Measurements from ENCODE around the gene NOC4L. TPM values are rescaled to one million over a fixed set of nuclear protein-coding genes. Genes with fewer than 3 reads are reported as not detected.

Gene NOC4L
- total and polyA plus RNA-seq, 2 experiments from 2014 or later = 42.4 to 54.7 TPM

DNA sequence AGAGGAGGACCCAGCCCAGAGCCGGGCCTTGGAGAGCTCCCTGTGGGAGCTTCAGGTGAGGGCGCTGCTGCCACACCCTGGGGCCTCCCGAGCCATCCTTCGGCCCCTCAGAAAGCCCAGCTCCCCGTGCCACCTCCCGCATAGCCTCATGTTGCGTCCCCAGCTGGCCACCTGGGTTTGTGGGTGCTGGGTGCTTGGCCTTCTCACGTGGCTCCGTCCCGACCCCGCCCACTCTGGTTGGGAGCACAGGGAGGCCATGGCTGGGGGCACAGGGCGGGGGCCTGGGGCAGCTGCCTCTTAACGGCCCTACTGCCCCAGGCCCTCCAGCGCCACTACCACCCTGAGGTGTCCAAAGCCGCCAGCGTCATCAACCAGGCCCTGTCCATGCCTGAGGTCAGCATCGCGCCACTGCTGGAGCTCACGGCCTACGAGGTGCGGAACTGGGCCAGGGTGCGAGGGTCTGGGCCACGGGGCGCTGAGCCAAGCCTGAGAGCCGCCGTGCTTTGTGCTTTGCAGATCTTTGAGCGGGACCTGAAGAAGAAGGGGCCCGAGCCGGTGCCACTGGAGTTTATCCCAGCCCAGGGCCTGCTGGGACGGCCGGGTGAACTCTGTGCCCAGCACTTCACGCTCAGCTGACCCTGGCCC is 7.6 kb downstream of the NOC4L start:
- TF ChIP-seq EZH2phosphoT487 (IDR thresholded peaks at IDR 0.05; ENCODE audit: unreplicated experiment) (no peak), STAT1 (IDR thresholded peaks at IDR 0.05; ENCODE audit: unreplicated experiment) (no peak), JUNB (IDR thresholded peaks at IDR 0.05; ENCODE audit: unreplicated experiment) (no peak), ZNF114 (CRISPR knock-in tag; IDR thresholded peaks at IDR 0.05) (no peak)
- TF ChIP-seq, protein P1, sequence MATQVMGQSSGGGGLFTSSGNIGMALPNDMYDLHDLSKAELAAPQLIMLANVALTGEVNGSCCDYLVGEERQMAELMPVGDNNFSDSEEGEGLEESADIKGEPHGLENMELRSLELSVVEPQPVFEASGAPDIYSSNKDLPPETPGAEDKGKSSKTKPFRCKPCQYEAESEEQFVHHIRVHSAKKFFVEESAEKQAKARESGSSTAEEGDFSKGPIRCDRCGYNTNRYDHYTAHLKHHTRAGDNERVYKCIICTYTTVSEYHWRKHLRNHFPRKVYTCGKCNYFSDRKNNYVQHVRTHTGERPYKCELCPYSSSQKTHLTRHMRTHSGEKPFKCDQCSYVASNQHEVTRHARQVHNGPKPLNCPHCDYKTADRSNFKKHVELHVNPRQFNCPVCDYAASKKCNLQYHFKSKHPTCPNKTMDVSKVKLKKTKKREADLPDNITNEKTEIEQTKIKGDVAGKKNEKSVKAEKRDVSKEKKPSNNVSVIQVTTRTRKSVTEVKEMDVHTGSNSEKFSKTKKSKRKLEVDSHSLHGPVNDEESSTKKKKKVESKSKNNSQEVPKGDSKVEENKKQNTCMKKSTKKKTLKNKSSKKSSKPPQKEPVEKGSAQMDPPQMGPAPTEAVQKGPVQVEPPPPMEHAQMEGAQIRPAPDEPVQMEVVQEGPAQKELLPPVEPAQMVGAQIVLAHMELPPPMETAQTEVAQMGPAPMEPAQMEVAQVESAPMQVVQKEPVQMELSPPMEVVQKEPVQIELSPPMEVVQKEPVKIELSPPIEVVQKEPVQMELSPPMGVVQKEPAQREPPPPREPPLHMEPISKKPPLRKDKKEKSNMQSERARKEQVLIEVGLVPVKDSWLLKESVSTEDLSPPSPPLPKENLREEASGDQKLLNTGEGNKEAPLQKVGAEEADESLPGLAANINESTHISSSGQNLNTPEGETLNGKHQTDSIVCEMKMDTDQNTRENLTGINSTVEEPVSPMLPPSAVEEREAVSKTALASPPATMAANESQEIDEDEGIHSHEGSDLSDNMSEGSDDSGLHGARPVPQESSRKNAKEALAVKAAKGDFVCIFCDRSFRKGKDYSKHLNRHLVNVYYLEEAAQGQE (IDR thresholded peaks at IDR 0.05; ENCODE audit: unreplicated experiment) = no peak
- no peak overlapping the region for H3K4me3 ChIP-seq
- H3K9me3 Mint-ChIP-seq = peaks cover 2% of the 10 kb centered on the region; the same call in 2 of the 3 replicates
- H3K27me3 Mint-ChIP-seq (ENCODE audit: insufficient read depth, low read depth, poor library complexity) = peaks cover 3% of the 10 kb centered on the region
- no peaks in the 10 kb centered on the region for H3K9me2 ChIP-seq (ENCODE audit: insufficient read depth)
- H3K27me3 ChIP-seq (ENCODE audit: insufficient read depth) = no peaks in the 10 kb centered on the region
- H3K4me2 ChIP-seq = no peak overlapping the region
- H3K4me1 Mint-ChIP-seq = no peaks in the 10 kb centered on the region
- H3K4me3 Mint-ChIP-seq = no peak overlapping the region
- no peaks in the 10 kb centered on the region for H3K36me3 ChIP-seq (ENCODE audit: insufficient read depth)
- H4K20me1 ChIP-seq (replicated peaks; ENCODE audit: insufficient read depth) = no peaks in the 10 kb centered on the region
- DNase-seq (ENCODE audit: low spot score) = no peak
- no peak overlapping the region for H3K27ac Mint-ChIP-seq
- H3K27ac ChIP-seq (ENCODE audit: low read depth) = no peak overlapping the region
- peaks cover 12% of the 10 kb centered on the region for H3F3A ChIP-seq (replicated peaks; ENCODE audit: low read depth)
- peaks cover 16% of the 10 kb centered on the region; the same call in 2 of the 3 replicates for H3K36me3 Mint-ChIP-seq (ENCODE audit: low read depth)
- no peak for ATAC-seq
- no peak overlapping the region for H2AFZ ChIP-seq
- H3K79me2 ChIP-seq (replicated peaks; ENCODE audit: insufficient read depth) = peaks cover 8% of the 10 kb centered on the region
- no peaks in the 10 kb centered on the region for H3K4me1 ChIP-seq (ENCODE audit: insufficient read depth)

DNA sequence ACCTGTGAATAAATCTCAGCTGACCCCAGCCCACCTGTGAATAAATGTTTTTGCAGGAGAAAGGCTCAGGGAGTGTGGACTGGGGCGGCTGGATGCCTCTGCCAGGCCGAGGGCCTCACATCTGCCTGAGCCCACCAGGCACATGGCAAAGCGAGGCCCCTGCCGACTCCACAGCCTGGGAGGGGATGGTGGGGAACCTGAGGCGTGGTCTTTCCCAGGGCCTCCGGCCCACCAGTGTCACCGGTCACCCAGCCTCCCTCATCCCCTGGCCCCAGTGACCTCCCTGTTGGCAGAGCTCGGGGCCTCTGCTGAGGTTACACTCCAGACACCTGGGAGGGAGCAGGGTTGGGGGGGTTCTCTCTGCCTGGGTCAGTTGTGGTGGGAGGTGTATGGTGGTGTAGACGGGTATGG is 8.2 kb downstream of the NOC4L start:
- Mint-ChIP-seq H3K36me3 (ENCODE audit: low read depth) (peaks cover 15% of the 10 kb centered on the region; the same call in 2 of the 3 replicates), H3K4me3 (no peak overlapping the region), H3K27me3 (ENCODE audit: insufficient read depth, low read depth, poor library complexity) (peaks cover 3% of the 10 kb centered on the region), H3K27ac (no peak overlapping the region), H3K4me1 (no peaks in the 10 kb centered on the region), H3K9me3 (peaks cover 2% of the 10 kb centered on the region; the same call in 2 of the 3 replicates)
- H3K79me2 ChIP-seq (replicated peaks; ENCODE audit: insufficient read depth) = 0 out of 2 replicates have a peak, but pooled peaks cover 2% of the 10 kb centered on the region
- no peak overlapping the region for H3K4me3 ChIP-seq
- no peaks in the 10 kb centered on the region for H3K9me2 ChIP-seq (ENCODE audit: insufficient read depth)
- H3K36me3 ChIP-seq (ENCODE audit: insufficient read depth) = no peaks in the 10 kb centered on the region
- ATAC-seq (no peak), DNase-seq (ENCODE audit: low spot score) (no peak)
- no peaks in the 10 kb centered on the region for H4K20me1 ChIP-seq (replicated peaks; ENCODE audit: insufficient read depth)
- H3K4me2 ChIP-seq = no peak overlapping the region
- TF ChIP-seq STAT1 (IDR thresholded peaks at IDR 0.05; ENCODE audit: unreplicated experiment) = no peak
- TF ChIP-seq JUNB (IDR thresholded peaks at IDR 0.05; ENCODE audit: unreplicated experiment) = no peak
- no peak for TF ChIP-seq EZH2 (IDR thresholded peaks at IDR 0.05; ENCODE audit: low read depth, unreplicated experiment)
- no peak for TF ChIP-seq NANOG (IDR thresholded peaks at IDR 0.05; ENCODE audit: borderline replicate concordance)
- TF ChIP-seq ZNF331 (CRISPR knock-in tag; IDR thresholded peaks at IDR 0.05; ENCODE audit: low read depth) = no peak
- TF ChIP-seq, protein P1 (IDR thresholded peaks at IDR 0.05; ENCODE audit: unreplicated experiment) = no peak
- TF ChIP-seq ZNF114 (CRISPR knock-in tag; IDR thresholded peaks at IDR 0.05) = no peak
- TF ChIP-seq CREB1 (CRISPR knock-in tag; IDR thresholded peaks at IDR 0.05; ENCODE audit: low read depth) = no peak
- peaks cover 17% of the 10 kb centered on the region for H3F3A ChIP-seq (replicated peaks; ENCODE audit: low read depth)
- no peak overlapping the region for H3K27ac ChIP-seq (ENCODE audit: low read depth)
- H2AFZ ChIP-seq = no peak overlapping the region
- no peaks in the 10 kb centered on the region for H3K4me1 ChIP-seq (ENCODE audit: insufficient read depth)
- no peaks in the 10 kb centered on the region for H3K27me3 ChIP-seq (ENCODE audit: insufficient read depth)

All from GM23338 (cell line).